HCT116 (cell line): ENCODE data around the gene FGF11.

ENCODE experiments used
- POLR2AphosphoS5 ChIP-seq: IDR thresholded peaks from 2 replicates; pipeline ENCODE4 v1.6.1; 2011; ENCODE audit warnings: mild to moderate bottlenecking, low read depth, low read length, moderate library complexity
- RAD21 ChIP-seq: IDR thresholded peaks from 2 replicates; pipeline ENCODE4 v1.6.1; 2012; ENCODE audit warnings: low read depth, mild to moderate bottlenecking
- SIN3A ChIP-seq: IDR thresholded peaks from 2 replicates; pipeline ENCODE4 v1.6.1; 2012; ENCODE audit warnings: low read depth
- SRF ChIP-seq: IDR thresholded peaks from 2 replicates; pipeline ENCODE4 v1.6.1; 2012; ENCODE audit warnings: low read depth
- YY1 ChIP-seq: IDR thresholded peaks from 2 replicates; pipeline ENCODE4 v1.6.1; 2011; ENCODE audit warnings: low read length, low read depth, moderate library complexity, mild to moderate bottlenecking; ENCODE audit not compliant: insufficient replicate concordance; ENCODE audit errors: extremely low read depth
- TF ChIP-seq, protein P1 (sequence below), 3 experiments: fragments of 200-600 bp in 1 of 3; sonication (generic) in 1 of 3; IDR thresholded peaks in 2 of 3; conservative IDR thresholded peaks in 1 of 3; 2 replicates each; pipeline ENCODE4 v1.5.1; 2012 to 2017; ENCODE audit warnings: low read depth in 2 of 3, low read length in 2 of 3, antibody characterized with exemption in 1 of 3, borderline replicate concordance in 1 of 3, control low read depth in 1 of 3, mild to moderate bottlenecking in 1 of 3, mixed read lengths in 1 of 3, mixed run types in 1 of 3, moderate library complexity in 1 of 3; ENCODE audit not compliant: insufficient read depth in 1 of 3
- TF ChIP-seq, protein P2 (sequence below): IDR thresholded peaks from 2 replicates; pipeline ENCODE4 v1.6.1; 2011; ENCODE audit warnings: mild to moderate bottlenecking, low read length, moderate library complexity; ENCODE audit not compliant: insufficient replicate concordance; ENCODE audit errors: extremely low read depth

DNA sequence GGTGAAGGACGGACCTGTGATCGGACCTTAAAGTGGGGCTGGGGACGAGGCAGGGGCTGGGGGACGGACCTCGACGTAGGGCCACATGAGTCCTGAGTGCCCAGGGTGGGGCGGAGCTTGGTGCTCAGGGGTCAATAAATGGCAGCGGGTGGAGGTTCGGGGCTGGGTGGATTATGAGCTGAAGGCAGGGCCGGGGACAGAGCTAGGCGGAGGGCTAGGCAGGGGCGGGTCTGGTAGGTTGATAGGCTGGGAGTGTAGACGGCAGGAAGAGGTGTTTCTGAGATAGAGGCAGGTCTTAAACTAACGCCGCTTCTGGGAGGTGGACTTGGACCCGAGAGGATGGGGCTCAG is 6.3 kb downstream of the FGF11 start:
- TF ChIP-seq RAD21 (no peak), YY1 (no peak), POLR2AphosphoS5 (no peak; the same call in 1 of the 2 replicates), SRF (no peak), SIN3A (no peak)
- TF ChIP-seq, protein P1, sequence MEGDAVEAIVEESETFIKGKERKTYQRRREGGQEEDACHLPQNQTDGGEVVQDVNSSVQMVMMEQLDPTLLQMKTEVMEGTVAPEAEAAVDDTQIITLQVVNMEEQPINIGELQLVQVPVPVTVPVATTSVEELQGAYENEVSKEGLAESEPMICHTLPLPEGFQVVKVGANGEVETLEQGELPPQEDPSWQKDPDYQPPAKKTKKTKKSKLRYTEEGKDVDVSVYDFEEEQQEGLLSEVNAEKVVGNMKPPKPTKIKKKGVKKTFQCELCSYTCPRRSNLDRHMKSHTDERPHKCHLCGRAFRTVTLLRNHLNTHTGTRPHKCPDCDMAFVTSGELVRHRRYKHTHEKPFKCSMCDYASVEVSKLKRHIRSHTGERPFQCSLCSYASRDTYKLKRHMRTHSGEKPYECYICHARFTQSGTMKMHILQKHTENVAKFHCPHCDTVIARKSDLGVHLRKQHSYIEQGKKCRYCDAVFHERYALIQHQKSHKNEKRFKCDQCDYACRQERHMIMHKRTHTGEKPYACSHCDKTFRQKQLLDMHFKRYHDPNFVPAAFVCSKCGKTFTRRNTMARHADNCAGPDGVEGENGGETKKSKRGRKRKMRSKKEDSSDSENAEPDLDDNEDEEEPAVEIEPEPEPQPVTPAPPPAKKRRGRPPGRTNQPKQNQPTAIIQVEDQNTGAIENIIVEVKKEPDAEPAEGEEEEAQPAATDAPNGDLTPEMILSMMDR (IDR thresholded peaks at IDR 0.05 in 2 of 3, conservative IDR thresholded peaks at IDR 0.05 in 1 of 3; ENCODE audit: borderline replicate concordance in 1 of 3, insufficient read depth in 1 of 3, low read depth in 2 of 3, low read length in 2 of 3) = no peak
- TF ChIP-seq, protein P2, sequence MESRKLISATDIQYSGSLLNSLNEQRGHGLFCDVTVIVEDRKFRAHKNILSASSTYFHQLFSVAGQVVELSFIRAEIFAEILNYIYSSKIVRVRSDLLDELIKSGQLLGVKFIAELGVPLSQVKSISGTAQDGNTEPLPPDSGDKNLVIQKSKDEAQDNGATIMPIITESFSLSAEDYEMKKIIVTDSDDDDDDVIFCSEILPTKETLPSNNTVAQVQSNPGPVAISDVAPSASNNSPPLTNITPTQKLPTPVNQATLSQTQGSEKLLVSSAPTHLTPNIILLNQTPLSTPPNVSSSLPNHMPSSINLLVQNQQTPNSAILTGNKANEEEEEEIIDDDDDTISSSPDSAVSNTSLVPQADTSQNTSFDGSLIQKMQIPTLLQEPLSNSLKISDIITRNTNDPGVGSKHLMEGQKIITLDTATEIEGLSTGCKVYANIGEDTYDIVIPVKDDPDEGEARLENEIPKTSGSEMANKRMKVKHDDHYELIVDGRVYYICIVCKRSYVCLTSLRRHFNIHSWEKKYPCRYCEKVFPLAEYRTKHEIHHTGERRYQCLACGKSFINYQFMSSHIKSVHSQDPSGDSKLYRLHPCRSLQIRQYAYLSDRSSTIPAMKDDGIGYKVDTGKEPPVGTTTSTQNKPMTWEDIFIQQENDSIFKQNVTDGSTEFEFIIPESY = no peak
